PFSK-1 (cell line): ENCODE measurements around the gene CNTN4.

Source experiments
- FOXP2 ChIP-seq: optimal IDR thresholded peaks from 2 replicates; pipeline ENCODE3; 2011; ENCODE audit warnings: borderline replicate concordance, control low read depth, inconsistent platforms; ENCODE audit not compliant: insufficient read depth; ENCODE audit errors: extremely low read length, extremely low read depth
- POLR2AphosphoS5 ChIP-seq: IDR thresholded peaks from 2 replicates; pipeline ENCODE4 v1.6.1; 2012; ENCODE audit warnings: low read depth, mild to moderate bottlenecking, control low read depth, low read length, moderate library complexity
- REST ChIP-seq, 2 experiments: IDR thresholded peaks; 2 replicates each; pipeline versions ENCODE4 v1.6.1 to v1.8.0; 2011 to 2012; ENCODE audit warnings: low read depth in 2 of 2, low read length in 2 of 2, control low read depth in 1 of 2, inconsistent platforms in 1 of 2, mild to moderate bottlenecking in 1 of 2, moderate library complexity in 1 of 2; ENCODE audit not compliant: insufficient read depth in 1 of 2
- SIN3A ChIP-seq: IDR thresholded peaks from 2 replicates; pipeline ENCODE4 v1.6.1; 2012; ENCODE audit warnings: mild to moderate bottlenecking, low read length, moderate library complexity, borderline replicate concordance; ENCODE audit not compliant: insufficient read depth
- TAF1 ChIP-seq: IDR thresholded peaks from 2 replicates; pipeline ENCODE4 v1.6.1; 2012; ENCODE audit warnings: low read length, control low read depth, borderline replicate concordance; ENCODE audit not compliant: insufficient read depth

CNTN4 gene

GRCh38 chr3:2535206-2535605 is 436.5 kb downstream of the CNTN4 start:
- TF ChIP-seq SIN3A (no peak), POLR2AphosphoS5 (no peak), TAF1 (no peak), REST (IDR thresholded peaks at IDR 0.05; ENCODE audit: insufficient read depth in 1 of 2, low read depth in 2 of 2, low read length in 2 of 2) (no peak), FOXP2 (no peak)

GRCh38 chr3:2536575-2536974 is 437.9 kb downstream of the CNTN4 start:
- no peak for TF ChIP-seq REST (IDR thresholded peaks at IDR 0.05; ENCODE audit: insufficient read depth in 1 of 2, low read depth in 2 of 2, low read length in 2 of 2)
- no peak for TF ChIP-seq POLR2AphosphoS5
- TF ChIP-seq SIN3A = no peak
- no peak for TF ChIP-seq TAF1

- TF ChIP-seq FOXP2 (no peak), REST (IDR thresholded peaks at IDR 0.05; ENCODE audit: insufficient read depth in 1 of 2, low read depth in 2 of 2, low read length in 2 of 2) (no peak), SIN3A (no peak), TAF1 (no peak), POLR2AphosphoS5 (no peak)
Measured at GRCh38 chr3:2540115-2540514, 441.4 kb downstream of the CNTN4 start.

- TF ChIP-seq POLR2AphosphoS5 (no peak), TAF1 (no peak), SIN3A (no peak), FOXP2 (no peak), REST (IDR thresholded peaks at IDR 0.05; ENCODE audit: insufficient read depth in 1 of 2, low read depth in 2 of 2, low read length in 2 of 2) (no peak)
Measured at GRCh38 chr3:2543247-2543646, 444.6 kb downstream of the CNTN4 start.

- TF ChIP-seq REST (IDR thresholded peaks at IDR 0.05; ENCODE audit: insufficient read depth in 1 of 2, low read depth in 2 of 2, low read length in 2 of 2) = no peak
- TF ChIP-seq FOXP2 = no peak
- no peak for TF ChIP-seq SIN3A
- TF ChIP-seq TAF1 = no peak
- no peak for TF ChIP-seq POLR2AphosphoS5
Measured at GRCh38 chr3:2544212-2544611, 445.5 kb downstream of the CNTN4 start.
